HCT116 (cell line): ENCODE results near the gene TCERG1L.

Experiments
- CBX3 ChIP-seq: IDR thresholded peaks from 2 replicates; pipeline ENCODE4 v1.6.1; 2012; ENCODE audit warnings: low read depth
- EZH2 ChIP-seq: fragments of 200-600 bp; sonication (generic); IDR thresholded peaks from 2 replicates; pipeline ENCODE4 v1.6.1; 2017; ENCODE audit warnings: antibody characterized with exemption, mixed run types
- POLR2A ChIP-seq: IDR thresholded peaks from 2 replicates; pipeline ENCODE4 v1.7.0; 2011; ENCODE audit warnings: borderline replicate concordance; ENCODE audit not compliant: insufficient read depth, insufficient read length; ENCODE audit errors: extremely low read depth
- TCF7L2 ChIP-seq: IDR thresholded peaks from 2 replicates; pipeline ENCODE4 v1.7.0; 2011; ENCODE audit warnings: borderline replicate concordance, inconsistent platforms; ENCODE audit not compliant: insufficient read depth, insufficient read length; ENCODE audit errors: extremely low read depth
- TF ChIP-seq, protein P1 (sequence below): IDR thresholded peaks from 2 replicates; pipeline ENCODE4 v1.6.1; 2012
- TF ChIP-seq, protein P2 (sequence below), 3 experiments: fragments of 200-600 bp in 1 of 3; sonication (generic) in 1 of 3; IDR thresholded peaks in 2 of 3; conservative IDR thresholded peaks in 1 of 3; 2 replicates each; pipeline ENCODE4 v1.5.1; 2012 to 2017; ENCODE audit warnings: low read depth in 2 of 3, low read length in 2 of 3, antibody characterized with exemption in 1 of 3, borderline replicate concordance in 1 of 3, control low read depth in 1 of 3, mild to moderate bottlenecking in 1 of 3, mixed read lengths in 1 of 3, mixed run types in 1 of 3, moderate library complexity in 1 of 3; ENCODE audit not compliant: insufficient read depth in 1 of 3
- TF ChIP-seq, protein P3 (sequence below): IDR thresholded peaks from 2 replicates; pipeline ENCODE4 v1.6.1; 2011; ENCODE audit warnings: mild to moderate bottlenecking, low read length, moderate library complexity; ENCODE audit not compliant: insufficient replicate concordance; ENCODE audit errors: extremely low read depth
- TF ChIP-seq, protein P4 (sequence below): IDR thresholded peaks from 2 replicates; pipeline ENCODE4 v1.6.1; 2012; ENCODE audit warnings: low read depth

DNA sequence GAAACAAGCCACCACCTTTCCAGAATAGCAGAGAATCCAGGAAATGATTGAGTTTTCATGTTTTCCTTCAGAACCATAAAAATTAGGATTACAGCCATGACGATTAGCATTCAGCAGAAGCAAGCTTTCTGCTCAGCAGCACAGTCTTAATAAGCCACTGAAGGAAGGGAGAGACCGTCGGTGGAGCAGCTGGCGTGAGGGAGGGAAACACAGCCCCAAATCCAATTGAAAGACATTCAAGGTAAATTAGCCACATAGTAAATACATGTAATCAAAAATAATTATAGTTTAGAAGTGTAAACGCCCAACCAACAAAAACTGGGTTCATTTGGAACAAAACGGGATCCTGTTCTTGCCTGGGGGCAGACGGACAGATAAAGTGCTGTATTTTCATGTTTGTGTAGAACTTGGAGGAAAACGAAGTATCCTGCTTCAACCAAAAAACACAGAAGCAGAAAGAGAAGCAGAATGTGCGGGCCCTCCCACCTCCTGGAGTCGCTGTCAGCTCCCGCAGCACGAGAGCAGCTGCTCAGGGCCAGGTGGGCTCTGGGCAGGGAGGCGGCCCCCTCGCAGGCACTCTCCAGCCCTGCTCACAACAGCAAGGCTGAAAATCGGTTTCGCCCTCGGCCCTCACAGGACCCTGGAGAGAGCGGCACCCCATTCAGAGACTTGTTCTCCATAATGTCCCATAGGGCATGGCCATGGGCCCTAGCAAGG is 84.9 kb downstream of the TCERG1L start:
- TF ChIP-seq, protein P1, sequence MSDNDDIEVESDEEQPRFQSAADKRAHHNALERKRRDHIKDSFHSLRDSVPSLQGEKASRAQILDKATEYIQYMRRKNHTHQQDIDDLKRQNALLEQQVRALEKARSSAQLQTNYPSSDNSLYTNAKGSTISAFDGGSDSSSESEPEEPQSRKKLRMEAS = no peak
- TF ChIP-seq TCF7L2 = no peak
- TF ChIP-seq, protein P2, sequence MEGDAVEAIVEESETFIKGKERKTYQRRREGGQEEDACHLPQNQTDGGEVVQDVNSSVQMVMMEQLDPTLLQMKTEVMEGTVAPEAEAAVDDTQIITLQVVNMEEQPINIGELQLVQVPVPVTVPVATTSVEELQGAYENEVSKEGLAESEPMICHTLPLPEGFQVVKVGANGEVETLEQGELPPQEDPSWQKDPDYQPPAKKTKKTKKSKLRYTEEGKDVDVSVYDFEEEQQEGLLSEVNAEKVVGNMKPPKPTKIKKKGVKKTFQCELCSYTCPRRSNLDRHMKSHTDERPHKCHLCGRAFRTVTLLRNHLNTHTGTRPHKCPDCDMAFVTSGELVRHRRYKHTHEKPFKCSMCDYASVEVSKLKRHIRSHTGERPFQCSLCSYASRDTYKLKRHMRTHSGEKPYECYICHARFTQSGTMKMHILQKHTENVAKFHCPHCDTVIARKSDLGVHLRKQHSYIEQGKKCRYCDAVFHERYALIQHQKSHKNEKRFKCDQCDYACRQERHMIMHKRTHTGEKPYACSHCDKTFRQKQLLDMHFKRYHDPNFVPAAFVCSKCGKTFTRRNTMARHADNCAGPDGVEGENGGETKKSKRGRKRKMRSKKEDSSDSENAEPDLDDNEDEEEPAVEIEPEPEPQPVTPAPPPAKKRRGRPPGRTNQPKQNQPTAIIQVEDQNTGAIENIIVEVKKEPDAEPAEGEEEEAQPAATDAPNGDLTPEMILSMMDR (IDR thresholded peaks at IDR 0.05 in 2 of 3, conservative IDR thresholded peaks at IDR 0.05 in 1 of 3; ENCODE audit: borderline replicate concordance in 1 of 3, insufficient read depth in 1 of 3, low read depth in 2 of 3, low read length in 2 of 3) = no peak
- TF ChIP-seq, protein P3, sequence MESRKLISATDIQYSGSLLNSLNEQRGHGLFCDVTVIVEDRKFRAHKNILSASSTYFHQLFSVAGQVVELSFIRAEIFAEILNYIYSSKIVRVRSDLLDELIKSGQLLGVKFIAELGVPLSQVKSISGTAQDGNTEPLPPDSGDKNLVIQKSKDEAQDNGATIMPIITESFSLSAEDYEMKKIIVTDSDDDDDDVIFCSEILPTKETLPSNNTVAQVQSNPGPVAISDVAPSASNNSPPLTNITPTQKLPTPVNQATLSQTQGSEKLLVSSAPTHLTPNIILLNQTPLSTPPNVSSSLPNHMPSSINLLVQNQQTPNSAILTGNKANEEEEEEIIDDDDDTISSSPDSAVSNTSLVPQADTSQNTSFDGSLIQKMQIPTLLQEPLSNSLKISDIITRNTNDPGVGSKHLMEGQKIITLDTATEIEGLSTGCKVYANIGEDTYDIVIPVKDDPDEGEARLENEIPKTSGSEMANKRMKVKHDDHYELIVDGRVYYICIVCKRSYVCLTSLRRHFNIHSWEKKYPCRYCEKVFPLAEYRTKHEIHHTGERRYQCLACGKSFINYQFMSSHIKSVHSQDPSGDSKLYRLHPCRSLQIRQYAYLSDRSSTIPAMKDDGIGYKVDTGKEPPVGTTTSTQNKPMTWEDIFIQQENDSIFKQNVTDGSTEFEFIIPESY = no peak
- TF ChIP-seq POLR2A = no peak
- TF ChIP-seq EZH2 = no peak
- TF ChIP-seq, protein P4, sequence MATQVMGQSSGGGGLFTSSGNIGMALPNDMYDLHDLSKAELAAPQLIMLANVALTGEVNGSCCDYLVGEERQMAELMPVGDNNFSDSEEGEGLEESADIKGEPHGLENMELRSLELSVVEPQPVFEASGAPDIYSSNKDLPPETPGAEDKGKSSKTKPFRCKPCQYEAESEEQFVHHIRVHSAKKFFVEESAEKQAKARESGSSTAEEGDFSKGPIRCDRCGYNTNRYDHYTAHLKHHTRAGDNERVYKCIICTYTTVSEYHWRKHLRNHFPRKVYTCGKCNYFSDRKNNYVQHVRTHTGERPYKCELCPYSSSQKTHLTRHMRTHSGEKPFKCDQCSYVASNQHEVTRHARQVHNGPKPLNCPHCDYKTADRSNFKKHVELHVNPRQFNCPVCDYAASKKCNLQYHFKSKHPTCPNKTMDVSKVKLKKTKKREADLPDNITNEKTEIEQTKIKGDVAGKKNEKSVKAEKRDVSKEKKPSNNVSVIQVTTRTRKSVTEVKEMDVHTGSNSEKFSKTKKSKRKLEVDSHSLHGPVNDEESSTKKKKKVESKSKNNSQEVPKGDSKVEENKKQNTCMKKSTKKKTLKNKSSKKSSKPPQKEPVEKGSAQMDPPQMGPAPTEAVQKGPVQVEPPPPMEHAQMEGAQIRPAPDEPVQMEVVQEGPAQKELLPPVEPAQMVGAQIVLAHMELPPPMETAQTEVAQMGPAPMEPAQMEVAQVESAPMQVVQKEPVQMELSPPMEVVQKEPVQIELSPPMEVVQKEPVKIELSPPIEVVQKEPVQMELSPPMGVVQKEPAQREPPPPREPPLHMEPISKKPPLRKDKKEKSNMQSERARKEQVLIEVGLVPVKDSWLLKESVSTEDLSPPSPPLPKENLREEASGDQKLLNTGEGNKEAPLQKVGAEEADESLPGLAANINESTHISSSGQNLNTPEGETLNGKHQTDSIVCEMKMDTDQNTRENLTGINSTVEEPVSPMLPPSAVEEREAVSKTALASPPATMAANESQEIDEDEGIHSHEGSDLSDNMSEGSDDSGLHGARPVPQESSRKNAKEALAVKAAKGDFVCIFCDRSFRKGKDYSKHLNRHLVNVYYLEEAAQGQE = no peak
- no peak for TF ChIP-seq CBX3
